ENCODE data around the gene GCLC.
"Not testable (repeated sequence)": the region's sequence is repeated elsewhere in the genome, so short reads cannot be mapped to it uniquely, and the experiment has no call there.

GCLC gene

GRCh38 chr6:53544470-53545308, at the start of gene GCLC:
Gene GCLC, minus strand, starts transcription at chr6:53545101. Its CDS starts 456 bp downstream, at chr6:53544645.
- DNase-seq (ENCODE audit: low read depth in 1 of 2, low spot score in 1 of 2): peak; percentile 73 to 82

GRCh38 chr6:53594596-53594995, 49.7 kb upstream of the GCLC start:
- no peak for DNase-seq (ENCODE audit: low read depth in 1 of 2, low spot score in 1 of 2)

- no peak for DNase-seq (ENCODE audit: low read depth in 1 of 2, low spot score in 1 of 2)
These were observed 48.1 kb upstream of the GCLC start for GRCh38 chr6:53593001-53593488.

- DNase-seq (ENCODE audit: low read depth in 1 of 2, low spot score in 1 of 2): no peak
These were observed 47.0 kb upstream of the GCLC start for GRCh38 chr6:53591873-53592272.

GRCh38 chr6:53588816-53589509, 44.1 kb upstream of the GCLC start:
- DNase-seq (ENCODE audit: low read depth in 1 of 2, low spot score in 1 of 2): no peak

DNA sequence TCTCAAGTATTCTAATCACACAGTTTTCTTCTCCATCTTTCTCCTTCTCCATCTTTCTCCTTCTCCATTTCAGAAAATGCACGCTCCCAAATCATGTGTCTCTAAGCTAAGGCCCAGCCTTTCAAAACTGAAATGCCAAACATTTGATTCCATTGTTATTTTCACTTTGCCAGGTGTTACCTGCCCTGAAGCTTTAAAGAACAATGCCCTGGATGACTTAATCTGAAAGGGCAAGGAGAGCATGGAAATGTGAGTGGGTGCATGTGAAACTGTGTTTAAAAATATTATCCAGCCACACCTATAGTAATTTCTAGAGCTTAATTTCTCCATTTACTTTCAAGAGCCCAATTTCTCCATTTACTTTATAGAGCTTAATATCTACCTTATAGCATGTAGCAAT, 42.4 kb upstream of the GCLC start:
- DNase-seq (ENCODE audit: low read depth in 1 of 2, low spot score in 1 of 2): no peak

GRCh38 chr6:53585208-53585900, 40.5 kb upstream of the GCLC start:
- DNase-seq (ENCODE audit: low read depth in 1 of 2, low spot score in 1 of 2): no peak

DNA sequence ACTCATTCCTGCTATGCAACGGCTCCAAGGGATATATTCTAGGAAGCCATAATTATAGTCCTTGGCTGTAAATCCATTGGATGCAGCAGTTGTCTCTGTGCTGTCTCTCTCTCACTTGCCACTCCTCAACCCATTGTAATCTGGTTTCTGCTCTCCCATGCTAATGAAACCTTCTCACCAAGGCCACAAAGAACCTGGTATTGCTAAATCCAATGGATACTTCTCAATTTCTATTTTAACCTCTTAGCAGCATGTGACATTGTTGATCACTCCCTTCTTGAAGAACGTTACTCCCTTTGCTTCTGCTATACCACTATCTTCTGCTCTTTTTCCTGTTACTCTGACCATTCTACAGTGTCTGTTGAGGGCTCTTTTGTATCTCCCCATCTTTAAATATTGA, 39.8 kb upstream of the GCLC start:
- no peak for DNase-seq (ENCODE audit: low read depth in 1 of 2, low spot score in 1 of 2)

DNA sequence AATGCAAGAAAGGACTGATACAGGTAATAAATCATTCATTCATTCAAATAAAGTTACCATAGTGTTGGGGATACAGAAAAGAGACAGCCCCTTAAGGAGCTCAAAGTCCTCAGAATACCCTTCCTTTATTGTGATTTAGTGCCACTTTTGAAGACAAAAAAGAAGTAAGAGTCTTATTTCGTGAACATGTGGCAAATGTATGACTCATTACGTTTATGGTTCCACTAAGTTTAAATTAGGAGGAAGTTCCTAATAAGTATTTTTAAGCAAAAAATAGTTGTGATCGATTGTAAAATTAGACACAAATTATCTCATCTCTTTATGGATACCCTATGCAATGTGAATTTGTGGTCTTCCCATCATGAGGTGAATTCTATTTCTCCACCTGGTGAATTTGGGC, 38.5 kb upstream of the GCLC start:
- no peak for DNase-seq (ENCODE audit: low read depth in 1 of 2, low spot score in 1 of 2)

DNA sequence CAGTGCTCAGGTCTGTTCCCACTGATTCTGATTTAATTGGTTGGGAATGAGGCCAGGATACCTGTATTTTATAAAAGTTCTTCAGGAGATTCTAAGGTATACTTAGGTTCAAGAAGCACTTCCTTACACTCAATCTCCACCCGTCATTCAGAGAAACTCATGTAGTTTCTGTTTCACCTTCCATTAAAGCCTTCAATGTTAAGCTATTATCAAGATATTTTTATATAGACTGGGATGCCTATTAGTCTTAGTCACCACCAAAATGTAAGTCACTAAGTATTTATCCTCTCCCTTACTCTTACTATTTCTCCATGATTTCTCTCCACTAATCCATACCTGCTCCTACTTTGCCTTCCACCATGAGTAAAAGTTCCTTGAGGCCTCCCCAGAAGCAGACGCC, 38.1 kb upstream of the GCLC start:
- no peak for DNase-seq (ENCODE audit: low read depth in 1 of 2, low spot score in 1 of 2)

DNA sequence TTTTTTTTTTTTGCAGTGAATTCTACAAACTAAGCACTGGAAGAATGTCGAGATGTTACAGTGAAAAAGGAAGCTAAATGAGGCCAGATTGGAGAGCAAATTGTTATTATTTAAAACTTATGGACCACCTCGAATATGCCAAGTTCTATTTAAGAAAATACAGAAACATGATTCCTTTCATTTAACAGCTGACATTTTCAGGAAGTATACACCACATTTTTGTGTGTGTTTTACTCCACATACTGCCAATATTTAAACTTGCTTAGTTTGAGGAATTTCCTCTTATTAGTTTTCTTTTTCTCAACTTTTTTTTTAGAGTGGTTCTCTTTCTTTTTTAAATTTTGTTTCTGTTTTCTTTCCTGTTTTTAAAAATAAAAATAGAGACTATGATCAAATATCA, 37.0 kb upstream of the GCLC start:
- DNase-seq (ENCODE audit: low read depth in 1 of 2, low spot score in 1 of 2): no peak

DNA sequence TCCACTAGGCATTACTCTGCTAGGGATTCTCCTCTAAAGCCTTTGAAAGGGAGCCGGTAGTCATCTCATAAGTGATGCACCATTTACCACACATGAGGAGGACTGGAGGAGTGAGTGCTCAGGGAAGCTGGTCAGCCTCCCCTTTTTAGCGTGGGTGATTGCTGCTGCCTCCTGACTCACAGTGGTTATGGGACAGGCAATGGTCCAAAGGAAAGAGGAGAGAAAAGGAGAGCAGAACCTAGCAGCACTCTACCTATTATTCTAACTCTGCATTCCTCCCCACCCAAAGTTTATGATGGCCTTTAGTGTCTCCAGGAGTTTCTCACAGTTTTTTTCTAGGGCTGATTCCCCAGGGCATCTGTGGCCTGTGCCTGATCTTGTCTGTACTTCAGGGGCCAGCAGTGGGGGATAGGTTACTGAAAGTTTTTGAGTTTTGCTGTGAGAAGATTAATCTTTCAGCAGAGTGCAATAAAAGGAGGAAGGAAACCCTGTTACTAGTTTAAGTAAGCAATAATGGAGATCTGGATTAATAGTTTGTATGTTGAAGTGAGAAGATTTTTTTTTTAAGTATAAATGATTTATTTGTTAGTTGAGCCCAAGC, 36.4 kb upstream of the GCLC start:
- no peak for DNase-seq (ENCODE audit: low read depth in 1 of 2, low spot score in 1 of 2)

DNA sequence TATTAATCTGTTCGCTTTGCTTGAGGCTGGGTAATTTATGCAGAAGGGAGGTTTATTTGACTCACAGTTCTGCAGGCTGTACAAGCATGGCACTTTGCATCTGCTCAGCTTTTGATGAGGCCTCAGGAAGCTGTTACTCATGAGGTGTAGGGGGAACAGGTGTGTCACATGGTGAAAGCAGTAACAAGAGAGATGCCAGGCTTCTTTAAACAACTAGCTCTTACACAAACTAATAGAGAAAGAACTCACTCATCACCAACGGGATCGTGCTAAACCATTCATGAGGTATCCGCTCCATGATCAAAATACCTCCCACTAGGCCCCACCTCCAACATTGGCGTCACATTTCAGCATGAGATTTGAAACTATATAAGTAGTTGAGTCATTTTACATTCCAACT, 34.4 kb upstream of the GCLC start:
- peak in 1 of 2 donors; percentile 25 for DNase-seq (ENCODE audit: low read depth in 1 of 2, low spot score in 1 of 2)

- DNase-seq (ENCODE audit: low read depth in 1 of 2, low spot score in 1 of 2): no peak
These were observed 33.5 kb upstream of the GCLC start for GRCh38 chr6:53578371-53578770.

DNA sequence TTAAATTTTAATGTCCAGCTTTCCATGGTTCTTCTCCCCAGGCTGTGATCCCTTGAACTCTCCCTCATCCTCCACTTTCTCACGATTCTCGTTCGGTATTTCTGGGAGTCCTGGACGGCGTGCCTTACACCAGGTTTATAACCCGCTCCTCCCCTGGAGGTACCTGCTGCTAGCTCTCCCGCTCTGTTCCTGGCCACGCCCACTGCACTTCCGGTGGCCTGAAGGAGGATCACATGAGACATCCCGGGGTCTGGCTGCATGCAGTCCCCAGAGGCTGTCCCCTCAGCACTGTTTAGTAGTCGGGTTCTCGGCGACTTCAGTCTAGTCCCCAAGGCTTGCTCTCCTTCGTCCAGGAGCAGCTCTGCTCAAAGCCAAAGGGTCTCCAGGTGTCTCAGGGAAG, 28.4 kb upstream of the GCLC start:
- no peak for DNase-seq (ENCODE audit: low read depth in 1 of 2, low spot score in 1 of 2)

DNA sequence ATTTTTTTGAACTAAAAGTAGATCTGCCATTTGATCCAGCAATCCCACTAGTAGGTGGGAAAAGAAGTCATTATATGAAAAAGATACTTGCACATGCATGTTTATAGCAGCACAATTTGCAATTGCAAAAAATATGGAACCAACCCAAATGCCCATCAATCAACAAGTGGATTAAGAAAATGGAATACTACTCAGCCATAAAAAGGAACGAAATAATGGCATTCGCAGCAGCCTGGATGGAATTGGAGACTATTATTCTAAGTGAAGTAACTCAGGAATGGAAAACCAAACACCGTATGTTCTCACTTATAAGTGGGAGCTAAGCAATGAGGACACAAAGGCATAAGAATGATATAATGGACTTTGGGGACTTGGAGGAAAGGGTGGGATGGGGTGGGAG, 27.5 kb upstream of the GCLC start:
- not testable (repeated sequence) for DNase-seq (ENCODE audit: low read depth in 1 of 2, low spot score in 1 of 2)

GRCh38 chr6:53568776-53569616, 24.1 kb upstream of the GCLC start:
- no peak for DNase-seq (ENCODE audit: low read depth in 1 of 2, low spot score in 1 of 2)

GRCh38 chr6:53567701-53568100, 22.8 kb upstream of the GCLC start:
- no peak for DNase-seq (ENCODE audit: low read depth in 1 of 2, low spot score in 1 of 2)

DNA sequence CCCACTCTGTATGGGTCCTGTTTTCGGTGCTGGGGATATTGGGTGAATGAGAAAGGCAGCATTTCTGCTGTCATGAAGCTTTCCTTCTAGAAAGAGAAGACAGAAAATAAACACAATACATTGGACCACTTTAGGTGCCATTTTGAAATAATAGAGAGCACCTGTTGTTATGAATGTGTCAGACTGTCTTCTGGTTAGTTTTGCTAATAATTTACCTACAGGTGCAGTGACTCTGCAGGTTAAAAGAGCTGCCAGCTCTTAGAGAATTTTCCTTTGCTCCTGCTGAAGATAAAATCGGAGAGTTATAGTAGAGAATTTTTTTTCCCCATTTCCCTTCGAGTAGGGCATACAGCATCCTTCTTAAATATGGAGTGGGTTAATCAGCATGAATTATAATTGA, 21.9 kb upstream of the GCLC start:
- DNase-seq (ENCODE audit: low read depth in 1 of 2, low spot score in 1 of 2): no peak

DNA sequence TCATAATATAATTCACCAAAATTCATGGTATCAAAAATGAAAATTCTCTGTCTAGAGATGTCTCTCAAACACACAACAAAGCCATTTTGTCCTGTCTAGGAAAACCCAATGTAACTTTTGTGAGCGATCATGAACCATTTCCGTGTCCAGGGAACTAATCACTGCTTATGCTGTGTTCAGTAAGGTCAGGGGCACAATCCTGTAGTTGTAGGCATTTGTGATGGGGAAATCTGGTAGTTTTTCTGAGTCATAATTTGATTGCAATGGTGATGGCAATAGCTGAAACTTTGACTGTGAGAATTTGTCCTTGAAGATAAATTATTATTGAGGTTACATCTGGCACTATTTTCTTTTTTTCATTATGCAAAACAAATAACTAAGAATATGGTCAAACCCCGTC, 21.0 kb upstream of the GCLC start:
- DNase-seq (ENCODE audit: low read depth in 1 of 2, low spot score in 1 of 2): no peak
